ENCODE results near the gene MOB2.
"Not testable (repeated sequence)": the region's sequence is repeated elsewhere in the genome, so short reads cannot be mapped to it uniquely, and the experiment has no call there.

MOB2 gene

GRCh38 chr11:1425006-1425405 is 61.6 kb downstream of the MOB2 start:
- no peak for DNase-seq
- no peak for TF ChIP-seq EZH2 (IDR thresholded peaks at IDR 0.05; ENCODE audit: borderline replicate concordance, low read depth, low read length, severe bottlenecking)
- TF ChIP-seq, protein P1, sequence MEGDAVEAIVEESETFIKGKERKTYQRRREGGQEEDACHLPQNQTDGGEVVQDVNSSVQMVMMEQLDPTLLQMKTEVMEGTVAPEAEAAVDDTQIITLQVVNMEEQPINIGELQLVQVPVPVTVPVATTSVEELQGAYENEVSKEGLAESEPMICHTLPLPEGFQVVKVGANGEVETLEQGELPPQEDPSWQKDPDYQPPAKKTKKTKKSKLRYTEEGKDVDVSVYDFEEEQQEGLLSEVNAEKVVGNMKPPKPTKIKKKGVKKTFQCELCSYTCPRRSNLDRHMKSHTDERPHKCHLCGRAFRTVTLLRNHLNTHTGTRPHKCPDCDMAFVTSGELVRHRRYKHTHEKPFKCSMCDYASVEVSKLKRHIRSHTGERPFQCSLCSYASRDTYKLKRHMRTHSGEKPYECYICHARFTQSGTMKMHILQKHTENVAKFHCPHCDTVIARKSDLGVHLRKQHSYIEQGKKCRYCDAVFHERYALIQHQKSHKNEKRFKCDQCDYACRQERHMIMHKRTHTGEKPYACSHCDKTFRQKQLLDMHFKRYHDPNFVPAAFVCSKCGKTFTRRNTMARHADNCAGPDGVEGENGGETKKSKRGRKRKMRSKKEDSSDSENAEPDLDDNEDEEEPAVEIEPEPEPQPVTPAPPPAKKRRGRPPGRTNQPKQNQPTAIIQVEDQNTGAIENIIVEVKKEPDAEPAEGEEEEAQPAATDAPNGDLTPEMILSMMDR (IDR thresholded peaks at IDR 0.05; ENCODE audit: borderline replicate concordance, extremely low read depth, low read length, poor library complexity, severe bottlenecking) = no peak

GRCh38 chr11:1423406-1423805 is 63.2 kb downstream of the MOB2 start:
- not testable (repeated sequence) for H4K20me1 ChIP-seq (ENCODE audit: insufficient read depth, low read length); H3K4me2 ChIP-seq (ENCODE audit: insufficient read depth, low read length); H3K27me3 ChIP-seq (ENCODE audit: insufficient read depth, low read length, poor library complexity); H3K4me3 ChIP-seq (ENCODE audit: low read depth in 1 of 2, low read length in 2 of 2); H3K27ac ChIP-seq (ENCODE audit: low read length); H3K4me1 ChIP-seq (ENCODE audit: insufficient read depth, low read length); H3K36me3 ChIP-seq (ENCODE audit: insufficient read depth, low read length); ATAC-seq (ENCODE audit: insufficient read depth, low read depth); DNase-seq; H3K79me2 ChIP-seq (ENCODE audit: insufficient read depth, low read length); H2AFZ ChIP-seq (ENCODE audit: low read depth, low read length); H3K9ac ChIP-seq (ENCODE audit: low read depth, low read length)
- H3K9me3 ChIP-seq (ENCODE audit: insufficient read depth, low read length, severe bottlenecking) = peaks cover 16% of the 10 kb centered on the region

More at GRCh38 chr11:1425006-1425405, 61.6 kb downstream of the MOB2 start:
- Histone ChIP-seq H3K4me1 (ENCODE audit: insufficient read depth, low read length) (no peaks in the 10 kb centered on the region), H3K4me2 (ENCODE audit: insufficient read depth, low read length) (no peak overlapping the region), H4K20me1 (ENCODE audit: insufficient read depth, low read length) (no peaks in the 10 kb centered on the region), H3K36me3 (ENCODE audit: insufficient read depth, low read length) (no peaks in the 10 kb centered on the region), H3K27me3 (ENCODE audit: insufficient read depth, low read length, poor library complexity) (no peaks in the 10 kb centered on the region), H3K27ac (ENCODE audit: low read length) (no peak overlapping the region), H3K79me2 (ENCODE audit: insufficient read depth, low read length) (no peaks in the 10 kb centered on the region), H3K4me3 (ENCODE audit: low read depth in 1 of 2, low read length in 2 of 2) (no peak overlapping the region), H2AFZ (ENCODE audit: low read depth, low read length) (no peak overlapping the region), H3K9ac (ENCODE audit: low read depth, low read length) (no peak overlapping the region), H3K9me3 (ENCODE audit: insufficient read depth, low read length, severe bottlenecking) (peaks cover 4% of the 10 kb centered on the region)
- no peak for ATAC-seq (ENCODE audit: insufficient read depth, low read depth)

- no peak overlapping the region for H3K9ac ChIP-seq (ENCODE audit: low read depth, low read length)
- no peaks in the 10 kb centered on the region for H3K79me2 ChIP-seq (ENCODE audit: insufficient read depth, low read length)
- no peak overlapping the region for H2AFZ ChIP-seq (ENCODE audit: low read depth, low read length)
- no peaks in the 10 kb centered on the region for H3K27me3 ChIP-seq (ENCODE audit: insufficient read depth, low read length, poor library complexity)
- ATAC-seq (ENCODE audit: insufficient read depth, low read depth) (no peak), DNase-seq (no peak)
- no peak overlapping the region for H3K4me2 ChIP-seq (ENCODE audit: insufficient read depth, low read length)
- peaks cover 19% of the 10 kb centered on the region for H3K9me3 ChIP-seq (ENCODE audit: insufficient read depth, low read length, severe bottlenecking)
- H4K20me1 ChIP-seq (ENCODE audit: insufficient read depth, low read length) = no peaks in the 10 kb centered on the region
- TF ChIP-seq, protein P1 (IDR thresholded peaks at IDR 0.05; ENCODE audit: borderline replicate concordance, extremely low read depth, low read length, poor library complexity, severe bottlenecking) = no peak
- H3K4me3 ChIP-seq (ENCODE audit: low read depth in 1 of 2, low read length in 2 of 2) = no peak overlapping the region
- no peaks in the 10 kb centered on the region for H3K36me3 ChIP-seq (ENCODE audit: insufficient read depth, low read length)
- no peak overlapping the region for H3K27ac ChIP-seq (ENCODE audit: low read length)
- H3K4me1 ChIP-seq (ENCODE audit: insufficient read depth, low read length) = no peaks in the 10 kb centered on the region
These were observed 63.6 kb downstream of the MOB2 start for GRCh38 chr11:1422981-1423380.

GRCh38 chr11:1422481-1422880 is 64.1 kb downstream of the MOB2 start:
- Histone ChIP-seq H3K27ac (ENCODE audit: low read length) (no peak overlapping the region), H3K4me2 (ENCODE audit: insufficient read depth, low read length) (no peak overlapping the region), H3K36me3 (ENCODE audit: insufficient read depth, low read length) (no peaks in the 10 kb centered on the region), H4K20me1 (ENCODE audit: insufficient read depth, low read length) (no peaks in the 10 kb centered on the region), H3K4me1 (ENCODE audit: insufficient read depth, low read length) (no peaks in the 10 kb centered on the region), H3K9ac (ENCODE audit: low read depth, low read length) (no peak overlapping the region), H3K9me3 (ENCODE audit: insufficient read depth, low read length, severe bottlenecking) (peaks cover 23% of the 10 kb centered on the region), H3K4me3 (ENCODE audit: low read depth in 1 of 2, low read length in 2 of 2) (no peak overlapping the region), H2AFZ (ENCODE audit: low read depth, low read length) (no peak overlapping the region), H3K27me3 (ENCODE audit: insufficient read depth, low read length, poor library complexity) (no peaks in the 10 kb centered on the region), H3K79me2 (ENCODE audit: insufficient read depth, low read length) (no peaks in the 10 kb centered on the region)
- TF ChIP-seq, protein P1 (IDR thresholded peaks at IDR 0.05; ENCODE audit: borderline replicate concordance, extremely low read depth, low read length, poor library complexity, severe bottlenecking) = no peak
- TF ChIP-seq EZH2 (IDR thresholded peaks at IDR 0.05; ENCODE audit: borderline replicate concordance, low read depth, low read length, severe bottlenecking) = no peak
- DNase-seq = no peak
- ATAC-seq (ENCODE audit: insufficient read depth, low read depth) = no peak

Measured in DND-41 (cell line).